Osteoblast (primary cell): ENCODE data around the gene DUSP22. TPM values are rescaled to one million over a fixed set of nuclear protein-coding genes. Genes with fewer than 3 reads are reported as not detected.

Source experiments
- DNase-seq: peaks from one replicate; pipeline ENCODE4 v3.0.0; 2011; ENCODE audit warnings: low spot score, mixed read lengths; ENCODE audit not compliant: insufficient read length; ENCODE audit errors: missing footprints
- H2AFZ ChIP-seq: 2 replicates; pipeline ENCODE4 v1.6.0; 2011; ENCODE audit warnings: mild to moderate bottlenecking, low read length
- H3K27ac ChIP-seq: 2 replicates; pipeline ENCODE4 v1.5.1; 2011; ENCODE audit warnings: mild to moderate bottlenecking, low read depth, low read length, moderate library complexity
- H3K27me3 ChIP-seq: 2 replicates; pipeline ENCODE4 v1.6.0; 2012; ENCODE audit warnings: mild to moderate bottlenecking, control low read depth, inconsistent platforms, low read length, moderate library complexity; ENCODE audit not compliant: insufficient read depth
- H3K36me3 ChIP-seq: 2 replicates; pipeline ENCODE4 v1.5.1; 2011; ENCODE audit warnings: mild to moderate bottlenecking, low read length, control low read depth, moderate library complexity; ENCODE audit not compliant: insufficient read depth
- H3K4me1 ChIP-seq: 2 replicates; pipeline ENCODE4 v1.5.1; 2011; ENCODE audit warnings: mild to moderate bottlenecking, low read length, control low read depth, moderate library complexity; ENCODE audit not compliant: insufficient read depth
- H3K4me2 ChIP-seq: 2 replicates; pipeline ENCODE4 v1.6.0; 2011; ENCODE audit warnings: mild to moderate bottlenecking, low read length; ENCODE audit not compliant: insufficient read depth
- H3K4me3 ChIP-seq: fragments of 200-600 bp; sonication (generic); 3 replicates; pipeline ENCODE4 v1.5.1; 2012; ENCODE audit warnings: mild to moderate bottlenecking, low read length, inconsistent platforms; ENCODE audit not compliant: insufficient read depth
- H3K79me2 ChIP-seq: 2 replicates; pipeline ENCODE4 v1.6.0; 2012; ENCODE audit warnings: mild to moderate bottlenecking, low read length, control low read depth, inconsistent platforms; ENCODE audit not compliant: insufficient read depth
- H3K9me3 ChIP-seq: 2 replicates; pipeline ENCODE4 v1.5.1; 2011; ENCODE audit warnings: low read depth, low read length, control low read depth
- H4K20me1 ChIP-seq: 2 replicates; pipeline ENCODE4 v1.6.0; 2012; ENCODE audit warnings: mild to moderate bottlenecking, low read length, control low read depth; ENCODE audit not compliant: insufficient read depth
- total RNA-seq: library from RNA; depleted of rRNA; stranded (reverse); fragments of >200 nt; gene quantifications from 2 replicates; pipeline ENCODE4 v1.2.3, GENCODE V29; 2012
- TF ChIP-seq, protein P1 (sequence below): IDR thresholded peaks from 2 replicates; pipeline ENCODE4 v1.5.1; 2011; ENCODE audit warnings: mild to moderate bottlenecking, low read depth, low read length, moderate library complexity; ENCODE audit errors: extremely low read depth

DUSP22 gene
- total RNA-seq, 1 donor, result 18.1 TPM

DNA sequence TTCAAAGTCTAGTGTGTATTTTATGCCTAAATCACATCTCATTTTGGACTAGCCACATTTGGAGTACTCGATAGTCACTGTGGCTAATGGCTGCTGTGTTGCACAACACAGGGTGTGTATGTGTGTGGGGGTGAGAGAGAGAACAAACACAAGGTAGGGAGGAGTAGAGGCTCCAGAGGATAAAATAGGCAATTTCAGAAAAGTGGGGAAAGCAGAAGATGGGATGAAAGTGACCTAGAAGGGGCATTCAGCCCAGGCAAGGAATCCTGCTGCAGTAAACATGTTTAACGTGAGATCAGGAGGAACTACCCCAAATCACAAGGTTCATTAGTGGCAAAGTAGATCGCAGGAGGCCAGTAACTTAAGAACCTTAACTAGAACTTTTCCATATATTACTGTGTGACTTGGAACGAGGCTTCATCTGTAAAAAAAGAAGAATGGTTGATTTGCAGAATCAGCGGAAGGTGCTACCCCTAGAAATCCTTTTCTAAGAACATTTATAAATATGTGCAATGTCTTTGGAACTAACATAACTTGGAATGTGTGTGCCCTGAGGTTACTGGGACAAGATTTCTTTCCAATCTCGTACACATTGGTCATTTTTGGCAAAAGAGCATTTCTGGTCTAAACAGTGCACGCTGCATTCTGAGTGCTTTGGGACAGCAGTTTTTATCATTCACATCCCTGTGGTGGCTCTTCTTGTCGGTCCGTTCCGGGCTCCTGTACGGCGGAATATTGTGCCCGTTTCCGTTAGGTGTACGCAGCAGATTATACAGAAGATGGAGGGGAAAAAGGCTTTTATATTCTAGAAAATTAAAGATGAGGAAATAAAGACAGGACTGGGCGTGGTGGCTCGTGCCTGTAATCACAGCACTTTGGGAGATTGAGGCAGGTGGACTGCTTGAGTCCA lies 2.6 kb downstream of the DUSP22 start:
- Histone ChIP-seq H3K9me3 (no peaks in the 10 kb centered on the region), H3K4me3 (no peak overlapping the region), H3K4me2 (no peak overlapping the region), H3K36me3 (no peaks in the 10 kb centered on the region), H3K4me1 (peaks cover 9% of the 10 kb centered on the region), H3K27ac (no peak overlapping the region), H3K79me2 (peaks cover 10% of the 10 kb centered on the region), H2AFZ (no peak overlapping the region), H4K20me1 (peaks cover 17% of the 10 kb centered on the region), H3K27me3 (no peaks in the 10 kb centered on the region)
- no peak for DNase-seq
- TF ChIP-seq, protein P1, sequence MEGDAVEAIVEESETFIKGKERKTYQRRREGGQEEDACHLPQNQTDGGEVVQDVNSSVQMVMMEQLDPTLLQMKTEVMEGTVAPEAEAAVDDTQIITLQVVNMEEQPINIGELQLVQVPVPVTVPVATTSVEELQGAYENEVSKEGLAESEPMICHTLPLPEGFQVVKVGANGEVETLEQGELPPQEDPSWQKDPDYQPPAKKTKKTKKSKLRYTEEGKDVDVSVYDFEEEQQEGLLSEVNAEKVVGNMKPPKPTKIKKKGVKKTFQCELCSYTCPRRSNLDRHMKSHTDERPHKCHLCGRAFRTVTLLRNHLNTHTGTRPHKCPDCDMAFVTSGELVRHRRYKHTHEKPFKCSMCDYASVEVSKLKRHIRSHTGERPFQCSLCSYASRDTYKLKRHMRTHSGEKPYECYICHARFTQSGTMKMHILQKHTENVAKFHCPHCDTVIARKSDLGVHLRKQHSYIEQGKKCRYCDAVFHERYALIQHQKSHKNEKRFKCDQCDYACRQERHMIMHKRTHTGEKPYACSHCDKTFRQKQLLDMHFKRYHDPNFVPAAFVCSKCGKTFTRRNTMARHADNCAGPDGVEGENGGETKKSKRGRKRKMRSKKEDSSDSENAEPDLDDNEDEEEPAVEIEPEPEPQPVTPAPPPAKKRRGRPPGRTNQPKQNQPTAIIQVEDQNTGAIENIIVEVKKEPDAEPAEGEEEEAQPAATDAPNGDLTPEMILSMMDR, result no peak

DNA sequence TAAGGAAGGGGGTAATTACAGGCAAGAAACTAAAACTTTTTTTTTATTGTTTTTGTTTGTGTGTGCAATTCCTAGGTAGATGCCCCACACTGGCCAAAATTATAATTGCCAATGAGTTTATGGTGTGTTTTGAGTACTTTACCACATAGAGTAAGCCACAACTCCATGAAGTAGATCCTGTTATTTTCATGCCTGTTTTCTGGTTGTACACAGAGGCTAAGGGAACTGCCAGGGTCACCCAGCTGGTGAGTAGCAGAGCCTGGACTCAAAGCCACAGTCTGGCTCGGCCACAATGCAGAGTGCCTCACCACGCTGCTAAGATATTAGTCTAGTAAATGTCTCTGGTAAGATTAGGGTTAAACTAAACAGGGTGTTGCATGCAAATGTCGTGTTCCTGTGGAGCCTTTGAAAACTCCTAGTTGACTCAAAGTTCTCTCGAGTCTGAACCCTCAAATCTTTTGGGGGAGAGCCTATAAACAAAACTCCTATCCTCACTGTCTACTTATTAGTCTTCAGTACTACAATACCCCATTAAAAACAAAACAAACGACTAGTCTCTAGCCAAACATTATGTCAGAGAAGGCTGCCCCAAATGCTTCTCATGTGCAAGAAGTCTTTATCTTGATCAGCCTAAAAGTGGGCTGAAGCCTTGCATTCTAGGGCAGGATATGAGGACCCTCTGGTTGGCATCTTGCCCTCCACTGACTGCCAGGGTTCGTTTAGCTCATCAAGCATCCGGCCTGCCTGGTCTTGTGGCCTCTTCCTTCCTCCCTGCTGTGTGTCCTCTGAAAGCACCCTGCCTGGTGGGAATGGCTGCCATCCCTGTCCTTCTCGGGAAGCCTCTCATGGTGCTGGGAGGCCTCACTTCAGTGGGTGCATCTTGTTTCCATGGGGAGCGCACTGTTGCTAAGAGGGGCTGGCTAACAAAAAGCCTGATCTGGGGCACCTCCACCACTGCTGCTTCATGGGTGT lies 4.2 kb downstream of the DUSP22 start:
- Histone ChIP-seq H3K4me2 (no peak overlapping the region), H3K4me3 (no peak overlapping the region), H3K4me1 (peaks cover 4% of the 10 kb centered on the region), H2AFZ (peak overlapping the region; percentile 34), H3K27ac (no peak overlapping the region), H3K9me3 (peaks cover 2% of the 10 kb centered on the region), H3K36me3 (no peaks in the 10 kb centered on the region), H4K20me1 (peaks cover 27% of the 10 kb centered on the region), H3K27me3 (no peaks in the 10 kb centered on the region), H3K79me2 (peaks cover 15% of the 10 kb centered on the region)
- TF ChIP-seq, protein P1, result no peak
- peak; percentile 77 for DNase-seq

DNA sequence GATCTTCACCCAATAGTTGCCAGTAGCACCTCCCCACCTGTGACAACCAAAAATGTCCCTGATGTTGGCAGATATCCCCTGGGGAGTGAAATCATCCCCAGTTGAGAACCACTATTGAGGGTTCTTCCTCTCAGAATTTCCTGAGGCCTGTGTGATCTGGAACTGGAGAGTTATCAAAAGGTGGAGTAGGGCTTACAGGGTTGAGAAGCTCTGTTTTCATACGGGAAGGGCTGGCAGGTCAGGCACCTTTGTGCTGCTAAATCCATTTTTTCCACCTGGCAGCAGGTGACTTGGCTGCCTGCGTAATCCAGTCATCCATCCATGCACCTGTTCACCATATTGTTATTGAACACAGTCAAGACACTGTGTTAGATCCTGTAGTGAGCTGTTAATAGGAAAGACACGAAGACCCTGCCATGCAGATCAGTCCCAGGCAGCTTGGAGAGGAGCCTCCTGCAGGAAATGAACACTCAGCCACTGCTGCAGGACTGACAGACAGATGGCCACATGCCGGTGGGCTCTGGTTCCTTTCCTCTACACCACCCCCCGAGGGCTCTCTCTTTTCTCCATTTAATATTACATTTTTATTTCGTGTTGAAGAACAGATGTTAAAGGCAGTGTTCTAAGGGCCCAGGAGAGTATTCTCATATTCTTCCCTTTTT lies 5.4 kb downstream of the DUSP22 start:
- Histone ChIP-seq H4K20me1 (peaks cover 27% of the 10 kb centered on the region), H3K4me1 (peaks cover 4% of the 10 kb centered on the region), H2AFZ (no peak overlapping the region), H3K36me3 (no peaks in the 10 kb centered on the region), H3K4me2 (no peak overlapping the region), H3K27ac (no peak overlapping the region), H3K79me2 (peaks cover 15% of the 10 kb centered on the region), H3K9me3 (peaks cover 2% of the 10 kb centered on the region), H3K4me3 (no peak overlapping the region), H3K27me3 (no peaks in the 10 kb centered on the region)
- TF ChIP-seq, protein P1, result no peak
- no peak for DNase-seq
